Stomach (tissue), 4 donors: ENCODE results near the gene MIS18A.

Experiments used
- EP300 ChIP-seq: sonication (generic); formaldehyde crosslinking; IDR thresholded peaks from one replicate; pipeline ENCODE4 v1.6.1; 2017; ENCODE audit warnings: antibody characterized with exemption
- POLR2A ChIP-seq, 4 donors: fragments of 450-650 bp; IDR thresholded peaks; one replicate each; pipeline ENCODE4 v1.6.1; 2016; ENCODE audit warnings: antibody characterized with exemption in 4 of 4, control low read depth in 2 of 4, mild to moderate bottlenecking in 1 of 4, moderate library complexity in 1 of 4
- POLR2AphosphoS5 ChIP-seq, 3 donors: sonication (generic); formaldehyde crosslinking; IDR thresholded peaks; one replicate each; pipeline ENCODE4 v1.6.1; 2016; ENCODE audit warnings: antibody characterized with exemption in 3 of 3
- TF ChIP-seq, protein P1 (sequence below), 7 experiments: fragments of 450-650 bp in 4 of 7; fragments of 200-600 bp in 3 of 7; sonication (generic) in 3 of 7; IDR thresholded peaks; one replicate each; pipeline ENCODE4 v1.5.1; 2016 to 2019; ENCODE audit warnings: antibody characterized with exemption in 7 of 7, control low read depth in 2 of 7, mild to moderate bottlenecking in 1 of 7

GRCh38 chr21:32257962-32258785 lies 20.7 kb downstream of the MIS18A start:
- TF ChIP-seq, protein P1, sequence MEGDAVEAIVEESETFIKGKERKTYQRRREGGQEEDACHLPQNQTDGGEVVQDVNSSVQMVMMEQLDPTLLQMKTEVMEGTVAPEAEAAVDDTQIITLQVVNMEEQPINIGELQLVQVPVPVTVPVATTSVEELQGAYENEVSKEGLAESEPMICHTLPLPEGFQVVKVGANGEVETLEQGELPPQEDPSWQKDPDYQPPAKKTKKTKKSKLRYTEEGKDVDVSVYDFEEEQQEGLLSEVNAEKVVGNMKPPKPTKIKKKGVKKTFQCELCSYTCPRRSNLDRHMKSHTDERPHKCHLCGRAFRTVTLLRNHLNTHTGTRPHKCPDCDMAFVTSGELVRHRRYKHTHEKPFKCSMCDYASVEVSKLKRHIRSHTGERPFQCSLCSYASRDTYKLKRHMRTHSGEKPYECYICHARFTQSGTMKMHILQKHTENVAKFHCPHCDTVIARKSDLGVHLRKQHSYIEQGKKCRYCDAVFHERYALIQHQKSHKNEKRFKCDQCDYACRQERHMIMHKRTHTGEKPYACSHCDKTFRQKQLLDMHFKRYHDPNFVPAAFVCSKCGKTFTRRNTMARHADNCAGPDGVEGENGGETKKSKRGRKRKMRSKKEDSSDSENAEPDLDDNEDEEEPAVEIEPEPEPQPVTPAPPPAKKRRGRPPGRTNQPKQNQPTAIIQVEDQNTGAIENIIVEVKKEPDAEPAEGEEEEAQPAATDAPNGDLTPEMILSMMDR (IDR thresholded peaks at IDR 0.05) = peak in 5 of 7 experiments; percentile 47 to 79 (median 66)
- TF ChIP-seq POLR2A (IDR thresholded peaks at IDR 0.05) = no peak
- TF ChIP-seq EP300 = no peak
- TF ChIP-seq POLR2AphosphoS5 (IDR thresholded peaks at IDR 0.05) = peak in 1 of 3 donors; percentile 40
